GM19372 (cell line): ENCODE results near the gene LRRC28.
"Not testable (repeated sequence)": the region's sequence is repeated elsewhere in the genome, so short reads cannot be mapped to it uniquely, and the experiment has no call there.

ENCODE experiments used
- ATAC-seq: cut with Tn5 transposase; IDR thresholded peaks from one replicate; pipeline ENCODE4 v1.9.1; 2021; ENCODE audit warnings: mild to moderate bottlenecking, low read depth, moderate library complexity; ENCODE audit not compliant: unreplicated experiment

Gene LRRC28

DNA sequence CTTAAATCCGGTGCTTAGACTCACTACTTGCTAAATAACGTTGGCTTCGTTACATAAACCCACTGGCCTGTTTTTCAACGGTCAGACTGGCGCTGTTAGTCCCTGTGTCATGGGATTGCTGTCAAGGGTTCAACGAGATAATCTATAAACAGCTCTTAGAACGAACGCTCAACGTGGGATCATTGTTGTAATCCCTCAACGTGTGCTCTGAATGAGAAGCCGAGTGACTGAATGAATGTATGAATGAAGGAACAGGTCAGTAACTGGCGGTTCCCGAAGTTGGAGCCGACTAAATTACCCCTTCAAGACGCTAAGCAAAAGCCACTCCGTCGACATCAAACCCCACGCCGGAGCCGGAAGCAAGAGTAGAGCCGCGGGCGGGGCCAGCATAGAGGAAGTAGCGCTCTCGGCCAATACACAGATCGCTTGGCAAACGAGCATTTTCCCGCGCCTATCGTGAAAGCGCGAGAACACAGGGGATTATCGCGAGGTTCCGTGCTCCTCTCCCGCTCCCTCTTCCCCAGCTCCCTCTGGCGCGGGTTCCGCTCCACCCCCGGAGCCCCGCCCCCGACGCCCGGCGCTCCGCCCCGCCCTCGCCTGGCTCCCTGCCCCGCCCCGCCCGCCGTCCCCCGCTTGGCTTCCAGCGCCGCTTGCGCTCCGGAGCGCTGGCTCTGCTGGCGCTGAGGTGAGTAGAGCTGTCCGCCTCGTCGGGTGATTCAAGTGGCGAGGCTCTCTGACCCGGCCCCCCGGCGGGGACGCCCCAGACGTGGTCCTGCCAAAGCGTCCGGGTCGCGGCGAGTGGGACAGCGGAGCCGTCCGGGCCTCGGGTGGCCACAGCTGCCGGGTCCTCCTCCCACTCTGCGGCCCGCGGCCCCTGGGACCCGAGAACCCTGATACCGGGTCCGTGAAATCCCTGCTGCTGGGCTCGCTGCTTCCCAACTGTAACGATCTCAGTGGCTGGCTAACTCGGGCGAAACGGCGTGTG, at the start of gene LRRC28:
Gene LRRC28, plus strand, starts transcription at position 625 of the 985 bp plus-strand sequence. CDS start 4,477 bp downstream, outside the sequence.
- ATAC-seq: peak; percentile 90

DNA sequence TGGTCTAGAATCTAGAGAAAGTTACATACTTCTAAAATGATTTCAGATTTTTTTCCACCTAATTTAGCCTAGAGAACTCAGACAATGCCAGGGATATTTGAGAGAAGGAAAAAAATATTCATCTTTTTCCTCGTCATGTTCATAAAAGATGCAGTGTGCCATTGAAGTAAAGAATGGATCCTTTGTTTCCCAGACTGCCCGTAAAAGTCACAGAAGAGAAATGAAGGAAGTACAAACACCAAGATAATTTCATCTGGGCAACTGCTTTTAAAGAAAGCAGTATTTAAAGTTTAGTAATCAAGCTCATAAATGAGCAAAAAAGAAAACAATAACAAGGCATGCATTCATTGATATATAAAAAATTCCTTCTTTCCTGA, 49.1 kb upstream of the LRRC28 start:
- no peak for ATAC-seq

DNA sequence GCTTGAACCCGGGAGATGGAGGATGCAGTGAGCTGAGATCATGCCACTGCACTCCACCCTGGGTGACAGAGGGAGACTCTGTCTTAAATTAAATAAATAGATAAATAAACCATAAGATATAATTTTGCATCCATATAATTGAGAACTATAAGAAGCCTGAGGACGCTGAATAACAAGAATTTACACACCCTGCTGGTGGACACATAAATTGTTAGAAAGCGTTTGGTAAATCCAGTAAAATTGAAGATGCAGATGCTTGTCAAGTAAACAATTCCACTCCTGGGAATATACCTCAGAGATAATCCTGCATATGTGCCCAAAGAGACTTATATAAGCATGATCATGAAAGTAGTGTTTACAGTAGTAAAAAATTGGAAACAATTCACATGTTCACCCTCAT, 43.6 kb upstream of the LRRC28 start:
- no peak for ATAC-seq

DNA sequence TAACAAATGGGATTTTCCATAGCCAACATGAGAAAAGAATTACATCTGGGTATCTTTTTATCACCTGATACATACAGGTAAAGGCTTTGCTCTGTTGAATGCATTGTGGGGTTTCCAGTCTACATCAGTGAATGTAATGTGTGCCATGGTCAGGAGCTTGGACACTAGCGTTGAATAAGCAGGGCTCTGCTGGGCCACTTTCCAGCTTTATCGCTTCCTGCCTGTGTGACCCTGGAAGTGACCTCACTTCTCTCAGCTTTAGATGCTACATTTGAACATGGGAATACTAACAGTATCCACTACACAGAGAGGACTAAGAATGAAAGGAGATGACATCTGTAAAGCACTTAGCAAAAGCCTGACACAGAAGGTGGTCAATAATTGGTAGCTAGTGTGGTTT, 42.0 kb upstream of the LRRC28 start:
- ATAC-seq: no peak

DNA sequence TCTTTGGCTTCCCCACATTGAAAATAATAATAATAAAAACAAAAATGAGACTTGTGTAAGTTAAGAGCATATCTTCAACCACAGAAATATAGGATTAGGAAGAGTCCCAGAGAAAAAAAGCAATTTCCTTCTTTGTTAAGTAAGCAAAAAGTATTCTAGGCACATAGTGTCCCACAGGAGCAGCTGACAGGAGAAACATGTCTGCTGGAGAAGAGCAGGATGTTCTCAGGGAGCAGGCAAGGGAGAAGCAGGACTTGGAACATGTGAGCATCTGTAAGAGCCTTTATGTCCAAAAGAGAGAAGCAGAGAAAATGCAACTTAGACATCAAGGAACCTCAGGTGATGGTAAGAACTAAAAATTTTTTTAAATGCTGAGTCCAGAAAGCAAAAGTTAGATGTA, 40.9 kb upstream of the LRRC28 start:
- ATAC-seq: no peak

DNA sequence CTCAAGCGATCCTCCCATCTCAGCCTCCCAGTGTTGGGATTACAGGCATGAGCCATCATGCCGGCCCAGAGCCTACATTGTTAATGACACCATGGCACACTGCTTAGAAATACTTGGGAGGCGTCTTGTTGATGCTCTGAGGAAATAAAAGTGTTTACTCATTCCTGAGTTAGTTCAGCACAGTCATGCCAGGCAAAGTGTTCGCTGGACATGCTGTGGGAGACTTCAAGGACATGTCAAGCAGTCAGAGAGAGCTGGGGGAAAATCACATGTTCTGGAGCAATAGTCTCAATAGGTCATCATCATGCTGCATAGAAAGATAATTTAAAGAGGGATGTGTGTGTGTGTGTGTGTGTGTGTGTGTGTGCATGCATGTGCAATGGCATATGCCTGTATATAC, 39.4 kb upstream of the LRRC28 start:
- ATAC-seq: no peak

DNA sequence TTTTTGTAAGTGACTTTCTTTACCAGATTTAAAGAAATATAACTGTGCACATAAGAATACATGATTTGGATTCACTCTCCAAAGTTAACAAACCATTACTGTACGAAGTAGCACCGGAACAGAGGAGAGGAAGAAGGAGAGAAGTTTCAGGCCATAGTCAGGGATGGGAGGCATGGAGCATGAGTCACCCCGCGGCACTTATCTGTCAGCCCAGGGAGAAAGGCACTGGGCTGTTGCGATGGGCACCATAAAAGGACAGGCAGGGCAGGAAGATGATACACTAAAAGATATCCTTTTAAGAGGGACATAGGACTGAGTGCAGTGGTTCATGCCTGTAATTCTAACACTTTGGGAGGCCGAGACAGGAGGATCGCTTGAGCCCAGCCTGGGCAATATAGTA, 38.9 kb upstream of the LRRC28 start:
- no peak for ATAC-seq

DNA sequence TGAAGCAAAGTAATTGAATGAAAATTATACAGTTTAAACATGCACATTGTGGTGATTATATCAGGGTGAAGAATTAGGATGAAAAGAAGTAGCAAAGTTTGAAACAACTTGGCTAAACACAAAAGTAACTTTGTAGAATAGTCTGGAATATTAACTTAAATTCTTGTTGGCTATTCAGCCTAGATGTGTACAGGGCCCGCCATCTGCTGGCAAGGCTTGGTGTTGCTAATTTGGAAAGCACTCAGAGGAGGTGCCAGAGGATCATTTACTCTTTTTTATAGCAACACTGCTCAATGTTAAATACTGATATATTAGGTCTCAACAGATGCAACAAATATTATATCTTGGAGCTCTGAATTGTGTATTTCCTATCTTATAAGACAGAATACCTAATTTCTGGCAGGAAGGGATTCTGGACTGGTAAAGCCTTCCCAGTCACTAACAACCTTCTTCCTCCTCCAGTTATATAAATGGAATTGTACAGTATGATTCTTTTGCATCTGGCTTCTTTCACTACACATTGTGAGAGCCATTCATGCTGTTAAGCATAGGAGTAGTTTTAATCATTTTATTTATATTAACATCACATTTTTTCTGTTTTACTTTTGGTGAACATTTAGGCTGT, 38.0 kb upstream of the LRRC28 start:
- ATAC-seq: peak; percentile 85

DNA sequence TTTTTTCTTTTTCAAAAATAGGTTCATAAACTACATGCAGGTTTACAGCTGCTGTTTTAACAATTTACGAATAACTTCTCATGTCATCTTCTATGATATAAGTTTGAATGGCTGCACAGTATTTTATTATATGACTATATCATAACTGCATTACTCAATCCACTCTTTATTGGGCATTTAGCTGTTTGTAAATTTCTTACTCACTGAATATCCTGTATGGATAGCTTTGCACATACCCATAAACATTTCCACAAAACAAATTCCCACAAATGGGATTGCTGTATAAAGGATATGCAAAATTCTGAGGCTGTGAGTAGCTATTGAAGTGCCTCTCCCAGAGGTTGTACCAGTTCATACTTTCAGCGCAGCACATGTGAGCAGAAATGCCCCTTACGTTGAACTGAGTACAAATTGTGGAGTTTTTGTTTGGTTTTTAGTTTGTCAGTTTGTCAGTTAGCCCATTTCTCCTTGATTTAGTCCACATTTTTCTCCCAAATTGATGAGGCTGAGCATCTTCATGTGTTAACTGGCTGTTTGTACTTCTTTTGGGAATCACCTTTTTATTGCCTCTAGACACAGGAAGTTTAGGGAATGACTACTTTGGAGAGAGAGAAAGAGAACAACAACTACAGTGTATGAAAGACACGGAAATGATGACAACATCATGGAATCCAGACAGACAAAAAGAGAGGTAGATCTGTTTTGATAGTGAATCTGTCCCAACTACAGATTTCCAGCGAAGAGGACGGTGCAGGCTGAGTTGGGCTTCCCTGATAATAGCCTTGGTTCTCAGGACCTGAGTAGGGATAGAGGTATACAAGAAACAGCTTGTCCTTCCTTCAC, 26.7 kb upstream of the LRRC28 start:
- ATAC-seq: no peak

DNA sequence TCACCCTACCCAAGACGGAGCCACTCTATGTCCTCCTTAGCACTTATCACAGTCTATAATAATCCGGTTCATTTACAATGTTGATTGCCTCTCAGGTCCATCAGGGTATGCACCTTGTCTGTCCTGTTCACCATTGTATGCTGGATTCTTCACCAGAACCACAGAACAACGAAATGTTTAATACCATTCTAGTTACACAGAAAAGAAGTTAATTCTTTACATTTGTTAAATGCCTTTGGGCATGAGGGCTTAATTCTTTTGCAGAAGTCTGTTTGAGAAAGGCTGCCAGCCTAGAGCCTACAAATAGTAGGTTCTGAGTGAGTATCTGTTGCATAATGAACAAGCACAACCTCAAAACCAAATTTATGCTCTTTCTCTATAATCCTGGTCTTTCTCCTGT, 24.5 kb upstream of the LRRC28 start:
- no peak for ATAC-seq

DNA sequence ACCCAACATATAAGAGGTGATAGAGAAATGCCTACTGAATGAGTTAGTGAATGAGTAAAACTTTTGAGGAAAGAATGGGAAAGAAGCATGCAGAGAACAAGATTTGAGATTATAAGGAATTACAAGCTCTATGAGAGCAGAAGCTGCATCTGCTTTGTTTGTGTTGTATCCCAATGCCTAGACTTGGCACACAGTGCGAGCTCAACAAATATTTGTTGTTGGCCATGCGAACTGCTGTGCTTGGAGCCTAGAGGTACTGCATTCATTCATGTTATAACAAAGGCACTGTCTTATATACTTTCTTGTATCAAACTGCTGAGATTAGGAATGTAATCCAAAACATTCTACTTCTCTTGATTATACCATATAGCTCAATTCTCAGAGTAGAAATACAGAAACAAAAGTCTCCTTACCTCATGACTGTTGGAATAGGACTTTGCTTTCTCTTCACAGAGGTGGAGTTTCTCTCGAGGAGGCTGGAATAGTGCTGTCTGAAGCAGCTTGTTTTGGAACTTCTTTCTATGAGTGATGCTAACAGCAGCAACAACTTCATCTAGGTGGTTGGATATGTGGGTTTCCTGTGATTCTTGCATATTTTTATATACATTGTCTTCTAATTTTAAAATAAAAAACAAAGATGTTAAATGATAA, 23.0 kb upstream of the LRRC28 start:
- no peak for ATAC-seq

DNA sequence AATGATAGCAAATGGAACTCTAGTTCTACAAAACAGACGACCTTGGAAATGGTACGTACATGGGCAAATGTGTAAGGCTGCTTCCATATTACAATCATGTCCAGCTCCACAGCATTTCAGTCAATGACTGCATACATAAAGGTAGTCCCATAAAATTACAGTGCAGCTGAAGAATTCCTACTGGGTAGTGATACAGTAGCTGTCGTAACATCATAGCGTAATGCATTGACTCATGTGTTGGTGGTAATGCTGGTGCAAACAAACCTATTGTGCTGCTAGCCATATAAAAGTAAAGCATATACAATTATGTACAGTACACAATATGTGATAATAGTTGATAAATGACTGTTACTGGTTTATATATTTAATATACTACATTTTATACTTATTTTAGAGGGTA, 20.4 kb upstream of the LRRC28 start:
- no peak for ATAC-seq

DNA sequence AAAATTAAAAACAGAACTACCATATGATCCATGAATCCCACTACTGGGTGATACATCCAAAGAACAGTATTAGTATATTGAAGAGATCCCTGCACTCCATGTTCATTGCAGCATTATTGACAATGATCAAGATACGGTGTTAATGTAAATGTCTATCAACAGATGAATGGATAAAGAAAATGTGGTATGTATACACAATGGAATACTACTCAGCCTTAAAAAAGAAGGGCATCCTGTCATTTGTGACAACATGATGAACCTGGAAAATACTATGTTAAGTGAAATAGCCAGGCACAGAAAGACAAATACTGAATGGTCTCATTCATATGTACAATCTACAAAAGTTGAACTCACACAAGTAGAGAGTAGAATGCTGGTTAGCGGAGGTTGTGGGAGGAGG, 18.5 kb upstream of the LRRC28 start:
- ATAC-seq: no peak

DNA sequence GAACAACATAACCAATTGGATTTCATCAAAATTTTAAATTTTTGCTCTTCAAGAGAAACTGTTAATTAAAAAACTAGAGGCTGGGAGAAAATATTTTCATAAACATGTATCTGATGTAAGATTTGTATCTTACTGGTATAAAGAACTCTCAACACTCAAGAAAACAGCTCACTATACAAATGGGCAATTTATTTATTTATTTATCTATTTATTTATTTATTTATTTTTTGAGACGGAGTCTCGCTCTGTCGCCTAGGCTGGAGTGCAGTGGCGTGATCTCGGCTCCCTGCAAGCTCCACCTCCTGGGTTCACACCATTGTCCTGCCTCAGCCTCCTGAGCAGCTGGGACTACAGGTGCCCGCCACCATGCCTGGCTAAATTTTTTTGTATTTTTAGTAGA, 17.1 kb upstream of the LRRC28 start:
- not testable (repeated sequence) for ATAC-seq

DNA sequence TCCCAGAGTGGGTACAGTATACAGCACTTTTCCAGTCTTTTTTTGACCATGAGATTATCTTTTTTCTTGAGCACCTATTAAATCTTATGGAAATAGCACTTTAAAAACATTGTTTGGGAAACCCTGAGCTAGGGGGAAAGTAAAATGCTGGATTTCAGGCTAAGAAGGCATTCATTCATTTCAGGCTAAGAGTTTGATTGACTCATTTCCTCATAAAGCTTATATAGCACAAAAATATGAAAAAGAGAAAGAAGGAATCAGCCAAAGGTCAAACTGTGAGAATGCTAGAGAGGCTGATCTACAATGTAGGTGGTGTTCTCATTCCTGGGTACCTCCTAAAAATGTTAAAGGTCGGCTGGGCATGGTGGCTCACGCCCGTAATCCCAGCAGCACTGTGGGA, 12.4 kb upstream of the LRRC28 start:
- ATAC-seq: no peak

DNA sequence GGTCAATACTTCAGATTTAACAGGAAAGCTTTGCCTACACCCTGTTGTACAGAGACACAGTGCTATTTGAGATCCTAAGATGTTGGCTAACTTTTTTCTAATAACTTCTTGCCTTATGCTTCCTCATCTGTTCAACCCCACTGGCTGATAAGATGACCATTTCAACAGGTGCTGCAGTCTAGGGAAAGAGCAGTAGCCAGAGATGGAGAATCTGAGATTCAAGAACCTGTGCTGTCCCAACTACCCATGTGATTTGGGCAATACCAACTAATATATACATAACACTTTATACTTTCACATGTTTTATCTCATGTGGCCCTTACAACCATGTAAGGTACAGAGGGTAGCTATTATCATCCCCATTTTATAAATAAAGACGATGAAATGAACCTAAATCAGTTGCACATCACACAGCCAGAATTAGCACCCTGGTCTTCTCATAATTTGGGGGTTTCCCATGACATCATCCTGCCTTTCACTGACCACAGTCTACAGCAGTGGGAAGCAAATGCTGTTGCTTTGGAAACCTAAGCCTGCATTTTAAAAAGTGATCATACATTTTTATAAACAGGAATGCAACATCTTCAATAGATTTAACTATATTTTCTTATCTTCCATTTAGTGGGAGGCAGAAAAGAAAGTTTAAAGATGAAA, 11.6 kb upstream of the LRRC28 start:
- ATAC-seq: peak; percentile 89

DNA sequence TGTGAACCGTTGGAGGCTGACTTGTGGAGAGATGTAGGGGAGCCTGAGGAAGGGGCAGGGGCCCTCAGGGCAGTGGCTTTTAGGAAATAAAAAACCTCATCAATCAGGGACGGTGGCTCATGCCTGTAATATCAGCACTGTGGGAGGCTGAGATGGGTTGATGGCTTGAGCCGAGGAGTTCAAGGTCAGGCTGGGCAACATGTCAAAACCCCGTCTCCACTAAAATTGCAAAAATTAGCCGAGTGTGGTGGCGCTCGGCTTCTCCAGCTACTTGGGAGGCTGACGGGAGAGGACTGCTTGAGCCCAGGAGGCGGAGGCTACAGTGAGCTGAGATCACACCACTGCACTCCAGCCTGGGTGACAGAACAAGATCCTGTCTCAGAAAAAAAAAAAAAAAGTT, 9.5 kb upstream of the LRRC28 start:
- ATAC-seq: no peak

DNA sequence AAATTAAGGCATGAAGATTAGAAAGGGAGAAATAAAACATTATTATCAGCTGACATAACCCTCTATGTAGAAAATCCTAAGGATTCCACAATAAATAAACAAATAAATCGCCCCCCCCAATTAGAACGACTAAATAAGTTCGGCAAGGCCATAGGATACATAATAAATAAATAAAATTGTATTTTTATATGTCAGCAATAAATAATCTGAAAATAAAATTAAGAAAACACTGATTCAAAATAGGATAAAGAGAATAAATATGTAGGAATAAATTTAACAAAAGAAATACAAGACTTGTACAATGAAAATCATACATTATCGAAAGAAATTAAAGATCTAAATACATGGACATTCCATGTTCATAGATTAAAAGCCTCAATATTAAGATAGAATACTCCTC, 7.0 kb upstream of the LRRC28 start:
- no peak for ATAC-seq

DNA sequence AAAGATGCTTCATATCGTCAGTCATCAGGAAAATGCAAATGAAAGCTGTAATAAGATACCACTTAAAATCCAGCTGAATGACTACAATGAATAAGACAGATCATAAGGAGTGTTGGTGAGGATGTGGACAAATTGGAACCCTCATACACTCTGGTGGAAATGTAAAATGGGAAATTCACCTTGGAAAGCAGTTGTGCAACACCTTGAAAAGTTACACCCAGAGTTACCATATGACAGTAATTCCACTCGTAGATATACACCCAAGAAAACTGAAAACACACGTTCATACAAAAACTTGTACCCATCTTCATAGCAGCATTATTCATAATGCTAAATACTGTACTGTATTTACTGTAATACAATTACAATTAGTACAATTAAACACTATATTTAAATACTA, 4.2 kb upstream of the LRRC28 start:
- no peak for ATAC-seq
